Endothelial cell of umbilical vein (primary cell): ENCODE results near the gene GPR150. TPM values are rescaled to one million over a fixed set of nuclear protein-coding genes. Genes with fewer than 3 reads are reported as not detected.

Experiments used
- BruUV-seq: library from RNA; stranded (reverse); fragments of 400-500 nt; replicated peaks from 2 replicates; lab custom pipeline; 2021; lab: Mats Ljungman, UMichigan
- CTCF ChIA-PET: fragments of 300-600, 350-600 bp; sonication (Branson Sonifier 250); formaldehyde crosslinking; loops from one replicate; lab custom pipeline; 2021; ENCODE audit warnings: antibody characterized with exemption, inconsistent platforms; lab: Charles Lee
- POLR2A ChIA-PET: fragments of 300-600, 350-600 bp; sonication (Branson Sonifier 250); formaldehyde crosslinking; loops from one replicate; lab custom pipeline; 2021; ENCODE audit warnings: antibody characterized with exemption, inconsistent platforms; lab: Charles Lee
- DNase-seq: peaks from one replicate; pipeline ENCODE4 v3.0.0-alpha.2; 2011; ENCODE audit warnings: low read depth, low spot score
- FAIRE-seq: peaks from 2 replicates; lab custom pipeline; 2011; peaks lifted over from hg19 to GRCh38; lab: Jason Lieb, UNC
- H2AFZ ChIP-seq: 2 replicates; pipeline ENCODE4 v1.6.0; 2012; ENCODE audit warnings: low read depth, low read length, control low read depth, inconsistent platforms
- H3K27ac ChIP-seq: 2 replicates; pipeline ENCODE4 v1.5.1; 2011; ENCODE audit warnings: low read depth, mild to moderate bottlenecking, control low read depth, low read length, moderate library complexity; ENCODE audit not compliant: insufficient read depth
- H3K27me3 ChIP-seq, 2 experiments: 2 replicates each; pipeline versions ENCODE4 v1.6.0 to v1.6.1; 2011; ENCODE audit warnings: low read length in 2 of 2, mixed read lengths in 1 of 2; ENCODE audit not compliant: control insufficient read depth in 2 of 2, insufficient read depth in 2 of 2
- H3K36me3 ChIP-seq, 2 experiments: 2 replicates in 1 of 2; 3 replicates in 1 of 2; pipeline ENCODE4 v1.5.1; 2011; ENCODE audit warnings: low read length in 2 of 2, mild to moderate bottlenecking in 1 of 2, moderate library complexity in 1 of 2; ENCODE audit not compliant: control insufficient read depth in 2 of 2, insufficient read depth in 2 of 2; ENCODE audit errors: extremely low read depth in 1 of 2
- H3K4me1 ChIP-seq: 3 replicates; pipeline ENCODE4 v1.5.1; 2011; ENCODE audit warnings: mild to moderate bottlenecking, low read length; ENCODE audit not compliant: control insufficient read depth, insufficient read depth; ENCODE audit errors: extremely low read depth
- H3K4me2 ChIP-seq: 2 replicates; pipeline ENCODE4 v1.6.1; 2011; ENCODE audit warnings: low read length, control low read depth, mixed read lengths; ENCODE audit not compliant: insufficient read depth
- H3K4me3 ChIP-seq, 3 experiments: fragments of 200-600 bp in 1 of 3; sonication (generic), shearing (Covaris generic) in 1 of 3; replicated peaks in 1 of 3; 2 replicates each; pipeline ENCODE4 v1.5.1; 2011 to 2016; ENCODE audit warnings: control low read depth in 3 of 3, low read length in 3 of 3, mild to moderate bottlenecking in 2 of 3, inconsistent platforms in 1 of 3, low read depth in 1 of 3, moderate library complexity in 1 of 3; ENCODE audit not compliant: insufficient read depth in 1 of 3
- H3K79me2 ChIP-seq: 2 replicates; pipeline ENCODE4 v1.6.0; 2012; ENCODE audit warnings: low read length, inconsistent platforms; ENCODE audit not compliant: control insufficient read depth, insufficient read depth
- H3K9ac ChIP-seq: replicated peaks from 2 replicates; pipeline ENCODE3; 2011; ENCODE audit warnings: low read length, control low read depth; ENCODE audit not compliant: insufficient read depth; ENCODE audit errors: extremely low read depth
- H3K9me1 ChIP-seq: replicated peaks from 3 replicates; pipeline ENCODE4 v1.6.0; 2011; ENCODE audit warnings: mild to moderate bottlenecking, low read length; ENCODE audit not compliant: control insufficient read depth, insufficient read depth; ENCODE audit errors: extremely low read depth
- H3K9me3 ChIP-seq: replicated peaks from 2 replicates; pipeline ENCODE4 v1.5.1; 2012; ENCODE audit warnings: low read length, inconsistent platforms; ENCODE audit not compliant: control insufficient read depth, insufficient read depth
- H4K20me1 ChIP-seq: replicated peaks from 2 replicates; pipeline ENCODE3; 2011; ENCODE audit warnings: mild to moderate bottlenecking, low read length; ENCODE audit not compliant: control insufficient read depth, insufficient read depth; ENCODE audit errors: extremely low read depth
- FOS ChIP-seq: IDR thresholded peaks from 2 replicates; pipeline ENCODE4 v1.6.1; 2011; ENCODE audit warnings: mild to moderate bottlenecking, low read length, moderate library complexity, borderline replicate concordance; ENCODE audit not compliant: insufficient read depth
- MAX ChIP-seq: IDR thresholded peaks from 2 replicates; pipeline ENCODE4 v1.6.1; 2011; ENCODE audit not compliant: insufficient read depth, insufficient read length
- MYC ChIP-seq: IDR thresholded peaks from one replicate; pipeline ENCODE4 v1.6.1; 2011; ENCODE audit warnings: mild to moderate bottlenecking, low read depth, low read length
- POLR2A ChIP-seq: IDR thresholded peaks from 2 replicates; pipeline ENCODE4 v1.6.1; 2012; ENCODE audit warnings: low read depth, mild to moderate bottlenecking, control low read depth, low read length
- POLR2AphosphoS5 ChIP-seq: IDR thresholded peaks from 2 replicates; pipeline ENCODE4 v1.6.1; 2012; ENCODE audit warnings: low read depth, mild to moderate bottlenecking, control low read depth, low read length, moderate library complexity; ENCODE audit not compliant: insufficient read depth
- dilution Hi-C: fragments of 300-500 bp; cut with MboI; formaldehyde crosslinking; loops from one replicate; pipeline ENCODE4 v1.15.0; 2019; ENCODE audit warnings: low sequenced_read_pairs; ENCODE audit not compliant: extremely low pct_ligation_motif_present
- intact Hi-C: fragments of 100-400 bp; cut with micrococcal nuclease; formaldehyde crosslinking; loops from one replicate; pipeline ENCODE4 v1.10.0; 2022
- polyA plus RNA-seq, 4 experiments: library from polyadenylated mRNA; depleted of rRNA in 3 of 4; stranded (reverse) in 3 of 4; unstranded in 1 of 4; fragments of >200 nt; gene quantifications; 2 replicates each; pipeline versions ENCODE4 v1.2.1 to v1.2.3, GENCODE V29; 2011 to 2012; ENCODE audit warnings: missing spikeins in 1 of 4
- total RNA-seq: library from RNA; stranded (reverse); gene quantifications from 2 replicates; pipeline ENCODE4 v1.2.3, GENCODE V29; 2021

Gene GPR150
- total and polyA plus RNA-seq, 2 donors (not counting 3 experiments of a cell fraction or from before 2014, with no cell fraction given): 0.28 to 0.31 TPM

DNA sequence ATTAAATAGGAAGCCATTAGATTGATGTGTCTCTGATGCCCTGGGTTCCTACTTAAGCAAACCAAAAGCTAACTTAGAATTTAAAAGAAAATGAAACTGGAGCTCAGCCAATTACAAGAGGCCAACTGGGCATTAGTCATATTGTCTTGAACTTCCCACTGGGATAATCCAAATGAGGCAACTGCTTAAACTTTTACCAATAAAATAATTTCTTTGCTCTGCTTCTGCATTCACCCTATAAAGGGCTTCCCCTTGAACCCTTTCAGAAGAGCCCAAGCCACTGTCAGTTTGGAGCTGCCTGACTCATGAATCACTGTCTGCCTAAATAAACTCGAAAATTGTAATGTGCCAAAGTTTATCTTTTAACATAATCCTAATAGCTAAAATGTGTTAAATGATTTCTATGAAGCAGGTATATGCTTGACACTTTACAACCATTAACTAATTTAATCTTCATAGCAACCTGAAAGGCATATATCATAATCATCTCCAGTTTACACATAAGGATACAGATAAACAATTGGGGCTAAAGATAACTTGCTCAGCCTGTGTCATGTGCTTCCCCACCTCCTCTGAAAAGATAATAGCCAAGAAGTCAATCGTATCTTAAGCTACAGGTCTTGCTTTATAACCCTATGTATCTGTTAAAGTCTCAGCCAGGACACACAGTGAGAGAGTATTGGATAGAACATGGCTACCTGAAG lies 11.5 kb downstream of the GPR150 start:
- H3K9me3 ChIP-seq: no peaks in the 10 kb centered on the region
- no peak for TF ChIP-seq MAX
- TF ChIP-seq MYC: no peak
- no peak for TF ChIP-seq POLR2A
- TF ChIP-seq FOS: peak; percentile 61
- no peak for TF ChIP-seq POLR2AphosphoS5
- ChIA-PET CTCF (interaction anchor here (0.8 to 2.8 kb wide), 9 partner anchors 9 to 218 kb away, joined by 3 to 17 read pairs (median 5); partner anchors contain the start of genes ARSK, RFESD and SKIC3), POLR2A (interaction anchor here (0.8 kb wide), 1 partner anchor 15 kb away, joined by 3 read pairs; the partner anchor contains the start of gene RFESD)
- dilution Hi-C loops: loop anchor here (25.0 kb wide), 1 partner anchor 206 kb away; no protein-coding TSS in a partner anchor
- no peak overlapping the region for H3K9ac ChIP-seq
- no peaks in the 10 kb centered on the region for H3K9me1 ChIP-seq
- H4K20me1 ChIP-seq: no peaks in the 10 kb centered on the region
- H3K79me2 ChIP-seq: no peaks in the 10 kb centered on the region
- no peak overlapping the region for H3K4me3 ChIP-seq
- peak overlapping the region; percentile 44 for H3K27ac ChIP-seq
- H3K4me2 ChIP-seq: no peak overlapping the region
- H3K4me1 ChIP-seq: peaks cover 9% of the 10 kb centered on the region
- DNase-seq (peak; percentile 64), FAIRE-seq (no peak)
- no peaks in the 10 kb centered on the region for H3K27me3 ChIP-seq
- peak overlapping the region; percentile 55 for H2AFZ ChIP-seq
- no peaks in the 10 kb centered on the region for H3K36me3 ChIP-seq
- no TSS peak for BruUV-seq
- intact Hi-C loops: loop anchor here (1.0 kb wide), 1 partner anchor 9 kb away; no protein-coding TSS in a partner anchor
